ENCODE measurements around the gene SMOC2.

GRCh38 chr6:168537540-168537884, 96.5 kb downstream of the SMOC2 start:
- TF ChIP-seq ZNF18 (tag by site-specific recombination; IDR thresholded peaks at IDR 0.05) = no peak
- TF ChIP-seq TCF7L2 (IDR thresholded peaks at IDR 0.05; ENCODE audit: borderline replicate concordance, low read depth, low read length) = no peak
- no peak for TF ChIP-seq CTCF (tag by site-specific recombination; IDR thresholded peaks at IDR 0.05)
- TF ChIP-seq ZBTB44 (tag by site-specific recombination; IDR thresholded peaks at IDR 0.05) = no peak

All from HEK293 (cell line).